Fibroblast of lung (primary cell): Measurements from ENCODE around the gene COL26A1. TPM values are rescaled to one million over a fixed set of nuclear protein-coding genes. Genes with fewer than 3 reads are reported as not detected.

Source experiments
- DNase-seq, 2 donors: peaks; one replicate each; pipeline versions ENCODE4 v3.0.0 to v3.0.0-alpha.2; 2010; ENCODE audit warnings: low read depth in 2 of 2
- H2AFZ ChIP-seq: 2 replicates; pipeline ENCODE4 v1.5.1; 2012; ENCODE audit warnings: low read length, control low read depth, inconsistent platforms
- H3K27ac ChIP-seq: 2 replicates; pipeline ENCODE4 v1.5.1; 2011; ENCODE audit warnings: low read length, control low read depth; ENCODE audit not compliant: insufficient read depth
- H3K27me3 ChIP-seq: 2 replicates; pipeline ENCODE4 v1.5.1; 2011; ENCODE audit warnings: mild to moderate bottlenecking, low read length; ENCODE audit not compliant: control insufficient read depth, insufficient read depth
- H3K36me3 ChIP-seq: 2 replicates; pipeline ENCODE4 v1.5.1; 2011; ENCODE audit warnings: low read length; ENCODE audit not compliant: control insufficient read depth, insufficient read depth
- H3K4me1 ChIP-seq: 2 replicates; pipeline ENCODE4 v1.5.1; 2011; ENCODE audit warnings: low read length; ENCODE audit not compliant: control insufficient read depth, insufficient read depth; ENCODE audit errors: extremely low read depth
- H3K4me2 ChIP-seq: 2 replicates; pipeline ENCODE4 v1.5.1; 2011; ENCODE audit warnings: low read length, control low read depth; ENCODE audit not compliant: insufficient read depth; ENCODE audit errors: extremely low read depth
- H3K4me3 ChIP-seq, 4 experiments: fragments of 200-600 bp in 1 of 4; sonication (generic) in 1 of 4; replicated peaks in 1 of 4; 2 replicates each; pipeline ENCODE4 v1.5.1; 2011 to 2016; ENCODE audit warnings: low read length in 4 of 4, low read depth in 3 of 4, mild to moderate bottlenecking in 3 of 4, control low read depth in 2 of 4, inconsistent platforms in 1 of 4, mixed read lengths in 1 of 4; ENCODE audit not compliant: insufficient read depth in 1 of 4; ENCODE audit errors: control extremely low read depth in 1 of 4
- H3K79me2 ChIP-seq: 2 replicates; pipeline ENCODE4 v1.5.1; 2012; ENCODE audit warnings: mild to moderate bottlenecking, low read length, inconsistent platforms; ENCODE audit not compliant: control insufficient read depth, insufficient read depth
- H3K9ac ChIP-seq: 2 replicates; pipeline ENCODE4 v1.5.1; 2011; ENCODE audit warnings: mild to moderate bottlenecking, low read length, control low read depth; ENCODE audit not compliant: insufficient read depth
- H3K9me3 ChIP-seq: 2 replicates; pipeline ENCODE4 v1.5.1; 2012; ENCODE audit warnings: low read depth, low read length; ENCODE audit not compliant: control insufficient read depth, insufficient read depth
- H4K20me1 ChIP-seq: 2 replicates; pipeline ENCODE4 v1.5.1; 2011; ENCODE audit warnings: low read length; ENCODE audit not compliant: control insufficient read depth, insufficient read depth; ENCODE audit errors: extremely low read depth
- EZH2 ChIP-seq: IDR thresholded peaks from 2 replicates; pipeline ENCODE4 v1.5.1; 2012; ENCODE audit warnings: low read length, control low read depth, mild to moderate bottlenecking; ENCODE audit errors: missing control alignments
- polyA plus RNA-seq, 2 donors: library from polyadenylated mRNA; depleted of rRNA in 1 of 2; stranded (reverse) in 1 of 2; unstranded in 1 of 2; fragments of >200 nt; gene quantifications; 2 replicates each; pipeline ENCODE4 v1.2.1, GENCODE V29; 2011 to 2012; ENCODE audit warnings: missing spikeins in 1 of 2
- total RNA-seq: library from RNA; depleted of rRNA; stranded (reverse); fragments of >200 nt; gene quantifications from 2 replicates; pipeline ENCODE4 v1.2.1, GENCODE V29; 2014
- TF ChIP-seq, protein P1 (sequence below), 2 donors: IDR thresholded peaks in 1 of 2; conservative IDR thresholded peaks in 1 of 2; 1 replicate in 1 of 2; 2 replicates in 1 of 2; pipeline ENCODE4 v1.5.1; 2011 to 2012; ENCODE audit warnings: low read length in 2 of 2, control low read depth in 1 of 2, inconsistent platforms in 1 of 2, low read depth in 1 of 2, mild to moderate bottlenecking in 1 of 2

Gene COL26A1
- total and polyA plus RNA-seq, 2 donors (not counting 1 experiment from before 2014, with no cell fraction given), result 0.06 TPM; not detected in 1

DNA sequence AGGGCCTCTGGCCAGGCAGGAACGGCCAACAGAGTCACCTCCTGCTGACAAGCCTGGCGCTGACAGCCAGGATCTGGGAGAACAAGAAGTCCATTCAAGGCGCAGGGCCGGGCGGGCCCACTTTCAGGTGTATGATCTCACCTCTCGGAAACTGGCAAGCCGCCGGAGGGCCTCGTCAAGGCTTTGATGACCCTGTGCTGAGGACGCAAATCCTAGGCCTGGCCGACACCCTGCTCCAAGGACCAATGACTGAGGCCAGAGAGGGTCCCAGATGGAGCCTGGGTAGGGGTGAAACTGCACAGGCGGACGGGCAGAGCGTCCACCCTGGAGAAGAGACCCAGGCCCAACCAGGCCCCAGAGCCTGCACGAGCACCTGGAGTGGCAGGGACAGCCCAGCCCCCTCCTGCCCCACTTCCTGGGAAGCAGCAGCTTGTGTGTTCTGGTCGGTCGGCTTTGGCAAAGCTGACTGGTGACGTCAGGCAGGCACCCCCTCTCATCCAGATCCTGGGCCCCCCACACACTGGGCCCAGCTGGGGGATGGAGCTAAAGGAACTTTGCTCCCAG, 235.8 kb downstream of the COL26A1 start:
- H3K4me3 ChIP-seq, result no peak overlapping the region
- peaks cover 2% of the 10 kb centered on the region for H3K27me3 ChIP-seq
- H4K20me1 ChIP-seq, result no peaks in the 10 kb centered on the region
- TF ChIP-seq, protein P1, sequence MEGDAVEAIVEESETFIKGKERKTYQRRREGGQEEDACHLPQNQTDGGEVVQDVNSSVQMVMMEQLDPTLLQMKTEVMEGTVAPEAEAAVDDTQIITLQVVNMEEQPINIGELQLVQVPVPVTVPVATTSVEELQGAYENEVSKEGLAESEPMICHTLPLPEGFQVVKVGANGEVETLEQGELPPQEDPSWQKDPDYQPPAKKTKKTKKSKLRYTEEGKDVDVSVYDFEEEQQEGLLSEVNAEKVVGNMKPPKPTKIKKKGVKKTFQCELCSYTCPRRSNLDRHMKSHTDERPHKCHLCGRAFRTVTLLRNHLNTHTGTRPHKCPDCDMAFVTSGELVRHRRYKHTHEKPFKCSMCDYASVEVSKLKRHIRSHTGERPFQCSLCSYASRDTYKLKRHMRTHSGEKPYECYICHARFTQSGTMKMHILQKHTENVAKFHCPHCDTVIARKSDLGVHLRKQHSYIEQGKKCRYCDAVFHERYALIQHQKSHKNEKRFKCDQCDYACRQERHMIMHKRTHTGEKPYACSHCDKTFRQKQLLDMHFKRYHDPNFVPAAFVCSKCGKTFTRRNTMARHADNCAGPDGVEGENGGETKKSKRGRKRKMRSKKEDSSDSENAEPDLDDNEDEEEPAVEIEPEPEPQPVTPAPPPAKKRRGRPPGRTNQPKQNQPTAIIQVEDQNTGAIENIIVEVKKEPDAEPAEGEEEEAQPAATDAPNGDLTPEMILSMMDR (conservative IDR thresholded peaks at IDR 0.05 in 1 of 2, IDR thresholded peaks at IDR 0.05 in 1 of 2; ENCODE audit: low read depth in 1 of 2, low read length in 2 of 2), result no peak
- TF ChIP-seq EZH2, result no peak
- H3K79me2 ChIP-seq, result no peaks in the 10 kb centered on the region
- no peaks in the 10 kb centered on the region for H3K4me1 ChIP-seq
- H3K4me2 ChIP-seq, result no peak overlapping the region
- no peak overlapping the region for H3K27ac ChIP-seq
- no peaks in the 10 kb centered on the region for H3K36me3 ChIP-seq
- no peak overlapping the region for H3K9ac ChIP-seq
- no peak overlapping the region for H2AFZ ChIP-seq
- H3K9me3 ChIP-seq, result no peaks in the 10 kb centered on the region
- DNase-seq, result no peak

GRCh38 chr7:101598986-101599771, 236.5 kb downstream of the COL26A1 start:
- DNase-seq, result peak in 1 of 2 donors; percentile 12
- no peaks in the 10 kb centered on the region for H3K36me3 ChIP-seq
- no peaks in the 10 kb centered on the region for H3K9me3 ChIP-seq
- H3K4me2 ChIP-seq, result no peak overlapping the region
- no peak for TF ChIP-seq EZH2
- TF ChIP-seq, protein P1 (conservative IDR thresholded peaks at IDR 0.05 in 1 of 2, IDR thresholded peaks at IDR 0.05 in 1 of 2; ENCODE audit: low read depth in 1 of 2, low read length in 2 of 2), result no peak
- H3K4me3 ChIP-seq, result no peak overlapping the region
- H3K9ac ChIP-seq, result no peak overlapping the region
- H2AFZ ChIP-seq, result no peak overlapping the region
- H4K20me1 ChIP-seq, result no peaks in the 10 kb centered on the region
- H3K4me1 ChIP-seq, result no peaks in the 10 kb centered on the region
- H3K79me2 ChIP-seq, result no peaks in the 10 kb centered on the region
- H3K27me3 ChIP-seq, result no peaks in the 10 kb centered on the region
- H3K27ac ChIP-seq, result no peak overlapping the region

DNA sequence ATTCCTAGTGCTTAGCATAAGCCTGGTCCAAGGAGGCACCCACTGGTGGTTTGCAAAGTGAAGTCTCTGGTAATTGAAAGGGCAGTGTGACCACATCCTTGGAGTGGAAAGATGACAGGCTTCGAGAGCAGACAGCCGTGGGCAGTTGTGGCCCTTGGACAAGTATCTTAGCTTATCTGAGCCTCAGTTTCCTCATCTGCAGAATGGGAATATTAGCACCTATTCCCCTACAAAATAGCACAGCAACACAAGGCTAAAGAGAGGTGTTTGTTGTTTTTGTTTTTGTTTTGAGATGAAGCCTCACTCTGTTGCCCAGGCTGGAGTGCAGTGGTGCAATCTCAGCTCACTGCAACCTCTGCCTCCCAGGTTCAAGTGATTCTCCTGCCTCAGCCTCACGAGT, 237.1 kb downstream of the COL26A1 start:
- TF ChIP-seq EZH2, result no peak
- TF ChIP-seq, protein P1 (conservative IDR thresholded peaks at IDR 0.05 in 1 of 2, IDR thresholded peaks at IDR 0.05 in 1 of 2; ENCODE audit: low read depth in 1 of 2, low read length in 2 of 2), result no peak
- Histone ChIP-seq H3K4me3 (no peak overlapping the region), H3K9ac (no peak overlapping the region), H3K4me2 (no peak overlapping the region), H2AFZ (no peak overlapping the region), H3K36me3 (no peaks in the 10 kb centered on the region), H3K27me3 (no peaks in the 10 kb centered on the region), H3K27ac (no peak overlapping the region), H3K9me3 (no peaks in the 10 kb centered on the region), H3K79me2 (no peaks in the 10 kb centered on the region), H4K20me1 (no peaks in the 10 kb centered on the region), H3K4me1 (no peaks in the 10 kb centered on the region)
- no peak for DNase-seq
